Cardiac muscle cell (in vitro differentiated cells and primary cell): ENCODE results near the gene SLC7A6OS. TPM values are rescaled to one million over a fixed set of nuclear protein-coding genes. Genes with fewer than 3 reads are reported as not detected.
A peak's percentile ranks its signal among the peaks of the same experiment; 100 is the strongest.

ENCODE experiments used
- DNase-seq, 2 donors: peaks; one replicate each; pipeline versions ENCODE4 v3.0.0 to v3.0.0-alpha.2; 2010 to 2017; ENCODE audit warnings: low read depth in 1 of 2, low spot score in 1 of 2
- H3K27ac ChIP-seq: fragments of 200-600 bp; sonication (generic); 2 replicates; pipeline ENCODE4 v1.5.1; 2016
- H3K27me3 ChIP-seq: fragments of 200-600 bp; sonication (generic); 2 replicates; pipeline ENCODE4 v1.6.0; 2016; ENCODE audit warnings: control low read depth
- H3K36me3 ChIP-seq: fragments of 200-600 bp; sonication (generic); 2 replicates; pipeline ENCODE4 v1.5.1; 2016; ENCODE audit warnings: control low read depth
- H3K4me1 ChIP-seq: fragments of 200-600 bp; sonication (generic); 2 replicates; pipeline ENCODE4 v1.8.1; 2017; ENCODE audit warnings: low read depth, mild to moderate bottlenecking, mixed run types
- H3K4me3 ChIP-seq: fragments of 200-600 bp; sonication (generic); 2 replicates; pipeline ENCODE4 v1.5.1; 2016; ENCODE audit warnings: mild to moderate bottlenecking
- H3K9me3 ChIP-seq: fragments of 200-600 bp; sonication (generic); 2 replicates; pipeline ENCODE4 v1.5.1; 2017; ENCODE audit warnings: low read depth, mild to moderate bottlenecking, control low read depth
- CTCF ChIP-seq: IDR thresholded peaks from 2 replicates; pipeline ENCODE4 v1.5.1; 2012; ENCODE audit warnings: low read depth, mild to moderate bottlenecking, low read length
- polyA plus RNA-seq: library from polyadenylated mRNA; unstranded; fragments of >200 nt; fragmentation: Nextera tagmentation; extraction: Ambion mirVana; gene quantifications from 2 replicates; pipeline ENCODE4 v1.2.1, GENCODE V29; 2016
- total RNA-seq: library from RNA; depleted of rRNA; stranded (reverse); fragments of >200 nt; gene quantifications from 2 replicates; pipeline ENCODE4 v1.2.3, GENCODE V29; 2016

SLC7A6OS gene
- total and polyA plus RNA-seq, 2 experiments from 2014 or later, result 18.4 to 24.3 TPM

DNA sequence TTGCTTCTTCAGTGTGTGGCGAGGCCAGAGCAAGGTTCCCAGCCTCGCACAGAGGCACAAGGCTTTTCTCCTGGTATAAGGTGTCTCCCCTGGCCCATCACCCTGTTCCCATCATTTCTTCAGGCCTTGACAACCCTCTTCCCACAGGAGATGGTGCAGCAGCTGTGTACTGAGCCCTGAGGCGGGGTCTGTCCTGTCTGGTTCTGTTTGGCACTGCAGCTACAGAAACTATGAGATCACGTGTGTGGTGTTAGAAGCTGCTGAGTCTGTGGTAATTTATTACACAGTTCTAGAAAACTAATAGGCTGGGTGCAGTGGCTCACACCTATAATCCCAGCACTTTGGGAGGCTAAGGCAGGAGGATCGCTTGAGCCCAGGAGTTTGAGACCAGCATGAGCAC is 58.4 kb downstream of the SLC7A6OS start:
- no peak for TF ChIP-seq CTCF
- no peaks in the 10 kb centered on the region for H3K27me3 ChIP-seq
- H3K36me3 ChIP-seq, result no peaks in the 10 kb centered on the region
- peak overlapping the region; percentile 56 for H3K27ac ChIP-seq
- DNase-seq, result no peak
- H3K9me3 ChIP-seq, result no peaks in the 10 kb centered on the region
- H3K4me3 ChIP-seq, result no peak overlapping the region
- H3K4me1 ChIP-seq, result peaks cover 16% of the 10 kb centered on the region

- Histone ChIP-seq H3K36me3 (no peaks in the 10 kb centered on the region), H3K9me3 (no peaks in the 10 kb centered on the region), H3K27ac (peak overlapping the region; percentile 56), H3K4me1 (peaks cover 16% of the 10 kb centered on the region), H3K27me3 (no peaks in the 10 kb centered on the region), H3K4me3 (no peak overlapping the region)
- no peak for TF ChIP-seq CTCF
- DNase-seq, result peak in 1 of 2 donors; percentile 34
Measured at GRCh38 chr16:68251832-68252231, 58.9 kb downstream of the SLC7A6OS start.

DNA sequence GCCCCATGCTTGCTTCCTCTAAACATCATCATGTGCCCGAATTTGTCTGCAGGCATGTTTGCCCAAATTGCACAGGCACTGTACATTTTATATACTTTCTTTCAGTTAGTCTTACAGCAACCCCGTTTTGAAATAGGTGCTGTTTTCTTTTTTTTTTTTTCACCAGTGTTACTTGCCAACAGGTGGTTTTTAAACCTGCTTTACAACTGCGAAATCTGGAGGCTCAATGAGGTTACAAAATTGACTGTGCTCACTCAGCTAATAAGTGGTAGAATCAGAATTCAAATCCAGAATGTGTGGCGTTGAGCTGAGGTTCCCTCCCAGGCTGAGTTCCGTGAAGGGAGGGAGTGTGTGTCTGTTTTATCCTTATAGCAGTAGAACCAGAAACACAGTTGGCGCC is 59.8 kb downstream of the SLC7A6OS start:
- Histone ChIP-seq H3K4me3 (no peak overlapping the region), H3K27me3 (no peaks in the 10 kb centered on the region), H3K4me1 (peaks cover 16% of the 10 kb centered on the region), H3K36me3 (no peaks in the 10 kb centered on the region), H3K27ac (peak overlapping the region; percentile 48), H3K9me3 (no peaks in the 10 kb centered on the region)
- no peak for DNase-seq
- no peak for TF ChIP-seq CTCF

- Histone ChIP-seq H3K4me3 (no peak overlapping the region), H3K36me3 (no peaks in the 10 kb centered on the region), H3K4me1 (peaks cover 16% of the 10 kb centered on the region), H3K27ac (no peak overlapping the region), H3K27me3 (no peaks in the 10 kb centered on the region), H3K9me3 (no peaks in the 10 kb centered on the region)
- TF ChIP-seq CTCF, result no peak
- DNase-seq, result no peak
Measured at GRCh38 chr16:68249371-68249770, 61.4 kb downstream of the SLC7A6OS start.

Other genes with a start within 250 kb of the SLC7A6OS start
- gene NFATC3, start 225.6 kb downstream of the SLC7A6OS start, total RNA-seq, result 21.8 and 26.2 TPM in 2 replicates
- 13.6 and 16.1 TPM in 2 replicates for gene NFATC3, start 225.6 kb downstream of the SLC7A6OS start, polyA plus RNA-seq
- 0.60 and 2.8 TPM in 2 replicates for gene ESRP2, start 74.8 kb downstream of the SLC7A6OS start, total RNA-seq
- 1.8 and 3.1 TPM in 2 replicates for gene ESRP2, start 74.8 kb downstream of the SLC7A6OS start, polyA plus RNA-seq
- gene PLA2G15, start 65.6 kb downstream of the SLC7A6OS start, total RNA-seq, result 18.0 and 19.8 TPM in 2 replicates
- gene PLA2G15, start 65.6 kb downstream of the SLC7A6OS start, polyA plus RNA-seq, result 17.1 and 17.5 TPM in 2 replicates
- 13.5 and 14.3 TPM in 2 replicates for gene SLC7A6, start 46.4 kb downstream of the SLC7A6OS start, total RNA-seq
- gene SLC7A6, start 46.4 kb downstream of the SLC7A6OS start, polyA plus RNA-seq, result 11.5 and 17.1 TPM in 2 replicates
- gene PRMT7, start 73 bp upstream of the SLC7A6OS start, total RNA-seq, result 106 and 110 TPM in 2 replicates
- 55.8 and 56.6 TPM in 2 replicates for gene PRMT7, start 73 bp upstream of the SLC7A6OS start, polyA plus RNA-seq
- 0.27 TPM in 1 of 2 replicates, not detected in the other for gene SMPD3, start 137.6 kb upstream of the SLC7A6OS start, total RNA-seq
- 1.5 and 2.8 TPM in 2 replicates for gene SMPD3, start 137.6 kb upstream of the SLC7A6OS start, polyA plus RNA-seq
- gene ZFP90, start 228.3 kb upstream of the SLC7A6OS start, total RNA-seq, result 69.3 TPM in 2 replicates
- 29.1 and 33.5 TPM in 2 replicates for gene ZFP90, start 228.3 kb upstream of the SLC7A6OS start, polyA plus RNA-seq